ENCODE data around the gene PTPN23.

PTPN23 gene

DNA sequence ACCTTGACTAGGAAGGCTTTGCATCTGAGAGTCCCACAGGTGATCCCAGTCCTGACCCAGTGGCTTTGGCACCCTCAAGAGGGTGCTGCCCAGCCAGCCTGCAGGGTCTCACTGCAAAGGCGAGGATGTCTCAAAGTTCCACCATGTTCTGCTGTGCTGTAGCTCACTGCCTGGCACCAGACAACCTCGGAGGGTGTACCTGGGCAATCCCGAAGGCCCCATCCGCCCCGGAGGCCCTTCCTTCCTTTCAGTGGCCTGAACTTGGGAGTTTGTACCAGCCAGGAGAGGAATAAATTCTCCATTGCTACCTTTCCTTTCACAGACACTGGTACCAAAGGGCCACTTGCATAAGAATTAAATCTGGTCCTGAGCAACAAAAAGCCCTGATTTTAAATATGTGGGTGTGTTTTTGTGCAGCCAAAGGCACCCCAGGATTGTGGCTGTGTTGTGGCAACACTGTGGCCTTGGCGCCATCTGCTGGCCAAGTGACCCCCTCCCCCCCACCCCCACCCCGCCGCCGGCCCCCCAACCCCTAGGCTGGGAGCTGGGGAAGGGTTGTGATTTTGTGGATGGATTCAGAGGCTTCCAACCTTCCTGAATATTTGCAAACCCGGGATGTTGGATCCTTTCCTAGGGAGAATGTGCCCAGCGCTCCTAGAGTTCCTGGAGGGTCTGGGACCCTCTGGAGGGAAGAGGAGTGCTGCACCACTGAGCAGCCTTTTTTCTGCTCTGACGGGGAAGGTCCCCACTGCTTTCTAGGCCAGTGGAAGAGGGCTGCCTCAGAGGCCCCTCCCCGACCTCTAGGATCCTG is 9.7 kb upstream of the PTPN23 start:
- peak; percentile 60 for DNase-seq

DNA sequence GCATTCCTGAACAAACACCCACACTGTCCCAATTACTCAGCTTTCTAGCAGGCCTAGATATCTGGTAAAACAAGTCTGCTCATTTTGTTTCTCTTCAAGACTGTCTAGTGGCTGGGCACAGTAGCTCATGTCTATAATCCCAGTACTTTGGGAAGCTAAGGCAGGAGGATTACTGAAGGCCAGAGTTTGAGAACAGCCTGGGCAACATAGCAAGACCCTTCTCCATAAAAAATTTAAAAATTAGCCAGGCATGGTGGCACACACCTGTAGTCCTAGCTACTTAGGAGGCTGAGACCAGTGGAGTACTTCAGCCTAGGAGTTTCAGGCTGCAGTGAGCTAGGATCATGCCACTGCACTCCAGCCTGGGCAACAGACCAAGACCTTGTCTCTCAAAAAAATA is 6.2 kb upstream of the PTPN23 start:
- no peak for DNase-seq

GRCh38 chr3:47376393-47376792 is 4.4 kb upstream of the PTPN23 start:
- DNase-seq, result no peak

- no peak for DNase-seq
Observed at GRCh38 chr3:47377186-47377585, 3.6 kb upstream of the PTPN23 start.

DNA sequence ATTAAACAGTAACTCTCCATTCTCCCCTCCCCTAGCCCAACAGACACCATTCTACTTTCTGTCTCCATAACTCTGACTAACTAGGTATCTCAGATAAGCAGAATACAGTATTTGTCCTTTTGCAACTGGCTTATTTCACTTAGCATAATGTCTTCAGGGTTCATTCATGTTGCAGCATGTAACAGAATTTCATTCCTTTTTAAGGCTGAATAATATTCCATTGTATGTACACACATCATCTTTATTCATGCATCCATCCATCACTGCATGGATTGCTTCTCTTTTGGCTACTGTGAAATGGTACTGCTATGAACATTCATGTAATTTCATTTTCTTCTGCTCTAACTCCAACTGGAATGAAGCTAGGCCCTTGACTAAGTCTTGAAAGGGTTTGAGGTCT is 2.0 kb upstream of the PTPN23 start:
- no peak for DNase-seq

GRCh38 chr3:47379411-47379899 is 1.4 kb upstream of the PTPN23 start:
- no peak for DNase-seq

- no peak for DNase-seq
Observed at GRCh38 chr3:47380026-47380600, 708 bp upstream of the PTPN23 start.

GRCh38 chr3:47381317-47382157 is 716 bp downstream of the PTPN23 start:
- DNase-seq, result peak; percentile 92

GRCh38 chr3:47384425-47384824 is 3.6 kb downstream of the PTPN23 start:
- no peak for DNase-seq

GRCh38 chr3:47385007-47385406 is 4.2 kb downstream of the PTPN23 start:
- DNase-seq, result no peak

GRCh38 chr3:47385796-47386195 is 5.0 kb downstream of the PTPN23 start:
- no peak for DNase-seq

- no peak for DNase-seq
Observed at GRCh38 chr3:47392933-47393332, 12.1 kb downstream of the PTPN23 start.

DNA sequence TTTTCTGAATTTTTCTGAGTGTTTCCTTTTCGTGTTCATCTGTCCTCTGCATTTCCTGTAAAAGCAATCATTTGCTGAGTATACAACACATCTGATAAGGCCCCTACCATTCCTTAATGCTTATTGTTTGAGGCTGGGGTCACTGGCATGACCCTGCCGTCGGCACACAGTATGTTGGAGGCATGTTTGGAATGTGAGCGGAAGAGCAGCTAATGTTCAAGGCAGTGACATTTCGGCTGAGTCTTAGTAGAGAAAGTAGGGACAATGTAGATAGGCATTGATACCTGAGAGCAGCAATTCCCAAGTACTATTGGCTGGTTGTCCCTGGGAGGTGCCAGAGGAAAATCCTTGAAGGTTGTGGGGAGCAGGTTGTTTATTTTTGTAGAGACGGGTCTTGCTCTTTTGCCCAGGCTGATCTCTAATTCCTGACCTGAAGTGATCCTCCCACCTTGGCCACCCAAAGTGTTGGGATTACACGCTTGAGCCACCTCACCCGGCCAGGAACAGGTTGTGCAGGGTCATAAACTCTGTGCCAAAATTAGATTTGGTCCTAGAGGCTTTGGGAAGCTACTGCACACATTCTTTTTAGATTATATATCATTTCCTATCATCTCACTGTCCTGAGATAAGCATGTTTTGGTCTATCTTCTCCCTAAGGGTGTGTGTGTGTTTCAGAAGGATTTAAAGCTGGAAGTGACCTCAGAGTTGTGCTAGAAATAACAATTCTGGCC is 13.5 kb downstream of the PTPN23 start:
- DNase-seq, result no peak

DNA sequence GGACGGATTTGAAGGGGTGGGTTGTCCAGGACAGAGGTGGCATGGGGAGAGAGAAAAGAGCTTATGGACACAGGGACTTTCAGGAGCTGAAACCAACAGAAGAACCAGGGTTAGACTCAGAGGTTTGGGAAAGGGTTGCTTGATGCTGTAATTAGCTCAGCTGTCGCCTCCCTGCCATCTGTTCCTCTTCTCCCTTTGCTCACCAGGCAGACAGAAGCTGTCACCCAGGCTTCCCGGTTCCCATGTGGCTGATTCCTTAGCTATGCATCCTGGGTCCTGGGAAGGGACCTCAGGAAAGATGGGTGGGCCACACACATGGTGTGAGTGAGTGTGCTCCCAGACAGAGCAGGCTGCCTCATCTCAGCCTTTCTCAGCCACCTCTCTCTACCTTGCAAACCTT is 14.1 kb downstream of the PTPN23 start:
- no peak for DNase-seq

DNA sequence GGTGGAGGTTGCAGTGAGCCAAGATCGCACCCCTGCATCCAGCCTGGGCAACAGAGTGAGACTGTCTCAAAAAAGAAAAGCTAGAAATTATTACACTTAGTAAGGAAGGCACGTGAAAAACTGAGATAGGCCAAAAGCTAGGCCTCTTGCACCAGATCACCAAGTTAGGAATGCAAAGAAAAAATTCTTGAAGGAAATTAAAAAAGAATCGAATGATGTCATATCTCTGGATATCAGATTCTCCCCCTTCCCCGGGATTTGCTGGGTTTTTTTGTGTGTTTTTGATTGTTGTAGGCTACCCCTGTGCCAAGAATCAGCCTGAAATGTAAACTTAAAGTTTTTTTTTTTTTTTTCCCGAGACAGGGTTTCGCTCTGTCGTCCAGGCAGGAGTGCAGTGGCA is 17.4 kb downstream of the PTPN23 start:
- DNase-seq, result no peak

DNA sequence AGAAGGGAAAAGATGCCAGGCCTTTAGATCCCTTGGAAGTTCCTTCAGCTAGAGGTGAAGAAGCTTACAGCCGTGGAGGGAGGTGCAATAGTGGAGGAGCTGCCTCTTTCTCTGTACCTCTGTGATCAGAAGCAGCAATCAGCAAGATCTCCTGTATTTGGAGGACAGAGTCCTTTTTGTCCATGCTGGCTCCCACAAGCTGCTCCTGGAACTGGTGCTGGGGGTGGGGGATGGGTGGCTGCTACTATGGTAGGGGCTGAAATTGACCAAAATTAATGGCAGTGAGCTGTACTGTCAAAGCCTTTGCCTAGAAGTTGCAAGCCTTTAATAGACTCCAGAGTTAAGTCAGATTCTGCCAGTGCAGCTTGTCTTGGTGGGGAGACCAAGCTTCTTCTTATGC is 18.2 kb downstream of the PTPN23 start:
- DNase-seq, result no peak

DNA sequence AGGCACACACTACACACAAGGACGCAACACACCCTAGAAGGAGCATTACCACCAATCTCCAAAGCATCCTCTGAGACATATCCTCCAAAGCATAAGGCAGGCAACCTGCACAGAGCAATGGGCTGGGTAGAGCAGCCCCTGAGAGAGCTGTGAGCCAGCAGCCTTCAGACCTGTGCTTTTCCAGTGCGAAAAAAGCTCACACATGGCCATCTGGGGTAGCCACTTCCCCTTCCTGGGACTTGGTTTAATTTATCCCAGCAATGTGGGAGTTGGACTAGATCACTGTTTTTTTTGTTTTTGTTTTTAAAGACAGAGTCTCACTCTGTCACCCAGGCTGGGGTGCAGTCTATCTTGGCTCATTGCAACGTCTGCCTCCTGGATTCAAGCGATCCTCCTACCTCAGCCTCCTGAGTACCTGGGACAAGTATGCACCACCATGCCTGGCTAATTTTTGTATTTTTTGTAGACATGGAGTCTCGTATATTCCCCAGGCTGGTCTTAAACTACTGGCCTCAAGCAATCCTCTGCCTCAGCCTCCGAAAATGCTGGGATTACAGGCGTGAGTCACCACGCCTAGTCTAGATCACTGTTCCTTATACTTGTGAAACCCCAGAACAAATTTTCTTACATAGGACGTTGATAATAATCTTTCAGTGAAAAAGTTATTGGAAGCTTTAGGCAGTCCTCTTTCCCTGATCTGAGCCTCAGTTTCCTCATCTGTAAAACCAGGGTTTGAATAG is 18.9 kb downstream of the PTPN23 start:
- DNase-seq, result no peak

DNA sequence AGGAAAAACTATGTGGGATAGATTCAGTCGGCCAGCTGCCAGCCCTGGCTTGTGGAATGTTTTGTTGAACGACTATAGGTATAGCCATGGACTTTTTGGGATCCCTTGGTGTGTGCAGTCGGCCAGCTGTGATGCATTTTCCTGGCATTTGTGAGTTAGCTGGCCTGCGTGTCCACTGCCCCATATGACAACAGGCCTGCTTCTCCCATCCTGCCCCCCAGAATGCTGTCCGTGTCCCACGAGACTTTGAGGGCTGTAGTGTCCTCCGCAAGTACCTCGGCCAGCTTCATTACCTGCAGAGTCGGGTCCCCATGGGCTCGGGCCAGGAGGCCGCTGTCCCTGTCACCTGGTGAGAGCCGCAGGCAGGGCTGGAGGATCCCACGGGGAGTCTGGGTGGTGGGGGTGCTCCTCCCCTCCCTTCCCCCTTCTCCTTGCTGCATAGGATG is 23.6 kb downstream of the PTPN23 start:
- DNase-seq, result no peak

GRCh38 chr3:47404955-47405790 is 24.4 kb downstream of the PTPN23 start:
- DNase-seq, result no peak

DNA sequence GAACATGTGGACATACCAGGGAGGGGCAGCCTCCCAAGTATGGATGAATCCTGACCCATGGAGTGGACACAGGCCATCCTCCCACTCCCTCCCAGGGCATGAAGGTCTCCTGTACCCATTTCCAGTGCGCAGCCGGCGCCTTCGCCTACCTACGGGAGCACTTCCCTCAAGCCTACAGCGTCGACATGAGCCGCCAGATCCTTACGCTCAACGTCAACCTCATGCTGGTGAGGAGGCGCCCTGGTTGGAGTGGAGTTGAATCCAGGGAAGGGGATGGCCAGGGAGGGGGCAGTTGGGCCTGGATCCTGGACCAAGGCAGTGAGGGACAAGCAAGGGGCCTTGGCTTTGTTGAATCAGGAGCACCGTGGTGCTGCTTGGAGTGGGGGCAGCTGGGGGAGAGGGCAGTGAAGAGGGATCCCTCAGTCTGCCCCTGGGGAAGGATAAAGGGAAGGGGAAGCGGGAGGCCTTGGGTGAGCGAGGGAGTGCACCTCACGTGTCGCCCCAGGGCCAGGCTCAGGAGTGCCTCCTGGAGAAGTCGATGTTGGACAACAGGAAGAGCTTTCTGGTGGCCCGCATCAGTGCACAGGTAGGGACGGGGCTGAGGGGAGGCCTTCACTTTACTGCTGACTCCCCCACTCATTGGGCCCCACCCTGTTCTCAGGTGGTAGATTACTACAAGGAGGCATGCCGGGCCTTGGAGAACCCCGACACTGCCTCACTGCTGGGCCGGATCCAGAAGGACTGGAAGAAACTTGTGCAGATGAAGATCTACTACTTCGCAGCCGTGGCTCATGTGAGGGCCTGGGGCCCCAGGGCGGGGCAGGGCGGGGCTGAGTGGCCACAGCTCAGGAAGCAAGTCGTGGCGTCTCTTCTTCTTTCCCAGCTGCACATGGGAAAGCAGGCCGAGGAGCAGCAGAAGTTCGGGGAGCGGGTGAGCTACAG is 25.3 kb downstream of the PTPN23 start:
- no peak for DNase-seq
